Upper lobe of left lung (tissue), 4 donors: Measurements from ENCODE around the gene TECTB.

Experiments
- CTCF ChIP-seq, 6 experiments: fragments of 450-650 bp in 4 of 6; fragments of 200-600 bp in 2 of 6; sonication (generic) in 2 of 6; IDR thresholded peaks; one replicate each; pipeline ENCODE4 v1.5.1; 2016 to 2019; ENCODE audit warnings: antibody characterized with exemption in 6 of 6
- POLR2A ChIP-seq, 4 donors: fragments of 450-650 bp; IDR thresholded peaks; one replicate each; pipeline ENCODE4 v1.5.1; 2016 to 2017; ENCODE audit warnings: antibody characterized with exemption in 4 of 4, mild to moderate bottlenecking in 2 of 4

- no peak for TF ChIP-seq POLR2A (IDR thresholded peaks at IDR 0.05)
- no peak for TF ChIP-seq CTCF (IDR thresholded peaks at IDR 0.05)
Observed at GRCh38 chr10:112242769-112243168, 40.4 kb upstream of the TECTB start.
